ENCODE data around the gene SLC40A1.

DNA sequence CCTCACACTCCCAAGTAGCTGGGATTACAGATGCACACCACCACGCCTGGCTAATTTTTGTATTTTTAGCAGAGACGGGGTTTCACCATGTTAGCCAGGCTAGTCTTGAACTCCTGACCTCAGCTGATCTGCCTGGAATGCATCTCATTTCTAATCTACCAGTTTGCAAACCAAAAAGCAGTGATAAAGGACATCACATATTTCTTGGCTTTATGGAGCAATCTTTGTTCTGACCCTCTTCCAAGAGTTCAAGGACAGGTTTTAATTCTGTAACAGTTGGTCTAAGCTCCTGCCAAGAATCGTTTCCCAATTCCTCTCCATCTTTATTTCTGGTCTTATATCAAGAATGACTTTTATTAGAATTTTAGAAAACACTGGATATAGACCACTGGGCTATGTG, 67.7 kb downstream of the SLC40A1 start:
- TF ChIP-seq, protein P1, sequence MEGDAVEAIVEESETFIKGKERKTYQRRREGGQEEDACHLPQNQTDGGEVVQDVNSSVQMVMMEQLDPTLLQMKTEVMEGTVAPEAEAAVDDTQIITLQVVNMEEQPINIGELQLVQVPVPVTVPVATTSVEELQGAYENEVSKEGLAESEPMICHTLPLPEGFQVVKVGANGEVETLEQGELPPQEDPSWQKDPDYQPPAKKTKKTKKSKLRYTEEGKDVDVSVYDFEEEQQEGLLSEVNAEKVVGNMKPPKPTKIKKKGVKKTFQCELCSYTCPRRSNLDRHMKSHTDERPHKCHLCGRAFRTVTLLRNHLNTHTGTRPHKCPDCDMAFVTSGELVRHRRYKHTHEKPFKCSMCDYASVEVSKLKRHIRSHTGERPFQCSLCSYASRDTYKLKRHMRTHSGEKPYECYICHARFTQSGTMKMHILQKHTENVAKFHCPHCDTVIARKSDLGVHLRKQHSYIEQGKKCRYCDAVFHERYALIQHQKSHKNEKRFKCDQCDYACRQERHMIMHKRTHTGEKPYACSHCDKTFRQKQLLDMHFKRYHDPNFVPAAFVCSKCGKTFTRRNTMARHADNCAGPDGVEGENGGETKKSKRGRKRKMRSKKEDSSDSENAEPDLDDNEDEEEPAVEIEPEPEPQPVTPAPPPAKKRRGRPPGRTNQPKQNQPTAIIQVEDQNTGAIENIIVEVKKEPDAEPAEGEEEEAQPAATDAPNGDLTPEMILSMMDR (conservative IDR thresholded peaks at IDR 0.05; ENCODE audit: low read length) = no peak
- no peak for TF ChIP-seq EZH2phosphoT487 (IDR thresholded peaks at IDR 0.05; ENCODE audit: borderline replicate concordance)
